HL-60 (cell line): ENCODE data around the gene EXD1.

Experiments used
- DNase-seq, 2 experiments: peaks; one replicate each; pipeline ENCODE4 v3.0.0-alpha.2; 2010 to 2020; ENCODE audit warnings: low read depth in 1 of 2, low spot score in 1 of 2
- H3K27ac ChIP-seq: fragments of 250-450 bp; sonication (Bioruptor Pico); replicated peaks from 2 replicates; pipeline ENCODE4 v1.5.1; 2020; ENCODE audit warnings: mild to moderate bottlenecking, moderate library complexity
- H3K27me3 ChIP-seq: fragments of 250-450 bp; sonication (Bioruptor Pico); 2 replicates; pipeline ENCODE4 v1.5.1; 2021; ENCODE audit warnings: mild to moderate bottlenecking, moderate library complexity; ENCODE audit not compliant: insufficient read depth, poor library complexity, severe bottlenecking
- H3K4me3 ChIP-seq: replicated peaks from 2 replicates; pipeline ENCODE4 v1.5.1; 2011; ENCODE audit warnings: mild to moderate bottlenecking, control low read depth, low read length; ENCODE audit not compliant: insufficient read depth
- CTCF ChIP-seq: IDR thresholded peaks from one replicate; pipeline ENCODE4 v1.5.1; 2011; ENCODE audit warnings: low read length, control low read depth, inconsistent platforms; ENCODE audit not compliant: insufficient read depth
- GABPA ChIP-seq: IDR thresholded peaks from 2 replicates; pipeline ENCODE4 v1.6.1; 2012; ENCODE audit warnings: low read depth
- POLR2AphosphoS5 ChIP-seq: IDR thresholded peaks from 2 replicates; pipeline ENCODE4 v1.6.1; 2012; ENCODE audit warnings: low read depth
- SPI1 ChIP-seq: IDR thresholded peaks from 2 replicates; pipeline ENCODE4 v1.6.1; 2012; ENCODE audit warnings: low read depth, mild to moderate bottlenecking, borderline replicate concordance
- TF ChIP-seq, protein P1 (sequence below): IDR thresholded peaks from 2 replicates; pipeline ENCODE4 v1.6.1; 2012; ENCODE audit warnings: low read depth; ENCODE audit not compliant: insufficient replicate concordance

Gene EXD1

DNA sequence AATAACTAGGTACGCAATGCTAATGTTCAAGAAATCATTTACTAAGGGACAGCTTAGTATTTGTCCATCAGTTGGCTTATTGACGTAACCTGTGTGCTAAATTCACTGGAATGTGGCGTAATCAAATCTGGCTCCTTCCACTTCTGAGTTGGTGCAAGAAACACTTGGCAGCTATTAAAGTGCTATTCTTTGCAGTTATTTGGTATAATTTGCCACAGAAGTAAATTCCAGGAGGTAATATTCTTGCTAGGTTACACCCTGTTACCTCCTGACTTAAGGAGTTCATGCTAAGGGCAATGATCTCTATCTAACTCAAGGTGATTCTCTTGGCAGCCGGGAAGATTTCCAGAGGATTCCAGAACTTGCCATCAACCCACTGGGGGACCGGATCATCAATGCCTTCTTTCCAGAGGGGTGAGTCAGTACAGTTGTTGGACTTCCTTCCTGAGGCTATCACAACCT, 26.1 kb upstream of the EXD1 start:
- H3K27ac ChIP-seq: no peak overlapping the region
- peak; percentile 45 to 51 for DNase-seq

DNA sequence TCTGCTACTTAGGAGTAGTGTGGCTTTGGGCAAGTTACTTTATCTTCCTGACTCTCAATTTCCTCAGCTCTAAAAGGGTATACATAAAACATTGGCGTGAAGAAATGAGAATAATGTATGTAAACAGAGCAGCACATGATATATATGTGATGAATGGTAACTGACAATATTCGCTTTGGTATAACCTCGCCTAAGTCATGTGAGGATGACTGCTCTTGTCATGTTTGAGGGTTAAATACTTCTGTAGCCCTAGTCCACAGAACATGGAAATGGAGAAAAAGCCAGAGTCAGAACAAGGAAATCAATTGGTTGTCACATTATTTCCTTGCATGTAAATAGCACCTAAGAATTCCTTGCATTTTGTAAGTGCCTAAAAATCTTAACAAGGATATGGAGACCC, 25.5 kb upstream of the EXD1 start:
- H3K27me3 ChIP-seq: no peaks in the 10 kb centered on the region
- no peak overlapping the region for H3K27ac ChIP-seq
- no peak overlapping the region for H3K4me3 ChIP-seq
- TF ChIP-seq, protein P1, sequence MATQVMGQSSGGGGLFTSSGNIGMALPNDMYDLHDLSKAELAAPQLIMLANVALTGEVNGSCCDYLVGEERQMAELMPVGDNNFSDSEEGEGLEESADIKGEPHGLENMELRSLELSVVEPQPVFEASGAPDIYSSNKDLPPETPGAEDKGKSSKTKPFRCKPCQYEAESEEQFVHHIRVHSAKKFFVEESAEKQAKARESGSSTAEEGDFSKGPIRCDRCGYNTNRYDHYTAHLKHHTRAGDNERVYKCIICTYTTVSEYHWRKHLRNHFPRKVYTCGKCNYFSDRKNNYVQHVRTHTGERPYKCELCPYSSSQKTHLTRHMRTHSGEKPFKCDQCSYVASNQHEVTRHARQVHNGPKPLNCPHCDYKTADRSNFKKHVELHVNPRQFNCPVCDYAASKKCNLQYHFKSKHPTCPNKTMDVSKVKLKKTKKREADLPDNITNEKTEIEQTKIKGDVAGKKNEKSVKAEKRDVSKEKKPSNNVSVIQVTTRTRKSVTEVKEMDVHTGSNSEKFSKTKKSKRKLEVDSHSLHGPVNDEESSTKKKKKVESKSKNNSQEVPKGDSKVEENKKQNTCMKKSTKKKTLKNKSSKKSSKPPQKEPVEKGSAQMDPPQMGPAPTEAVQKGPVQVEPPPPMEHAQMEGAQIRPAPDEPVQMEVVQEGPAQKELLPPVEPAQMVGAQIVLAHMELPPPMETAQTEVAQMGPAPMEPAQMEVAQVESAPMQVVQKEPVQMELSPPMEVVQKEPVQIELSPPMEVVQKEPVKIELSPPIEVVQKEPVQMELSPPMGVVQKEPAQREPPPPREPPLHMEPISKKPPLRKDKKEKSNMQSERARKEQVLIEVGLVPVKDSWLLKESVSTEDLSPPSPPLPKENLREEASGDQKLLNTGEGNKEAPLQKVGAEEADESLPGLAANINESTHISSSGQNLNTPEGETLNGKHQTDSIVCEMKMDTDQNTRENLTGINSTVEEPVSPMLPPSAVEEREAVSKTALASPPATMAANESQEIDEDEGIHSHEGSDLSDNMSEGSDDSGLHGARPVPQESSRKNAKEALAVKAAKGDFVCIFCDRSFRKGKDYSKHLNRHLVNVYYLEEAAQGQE: no peak
- TF ChIP-seq CTCF (no peak), GABPA (no peak), POLR2AphosphoS5 (no peak), SPI1 (no peak)
- DNase-seq: no peak

More for the DNA sequence above, 26.1 kb upstream of the EXD1 start:
- no peak overlapping the region for H3K4me3 ChIP-seq
- no peak for TF ChIP-seq POLR2AphosphoS5
- no peak for TF ChIP-seq GABPA
- no peak for TF ChIP-seq CTCF
- TF ChIP-seq, protein P1: no peak
- TF ChIP-seq SPI1: no peak
- no peaks in the 10 kb centered on the region for H3K27me3 ChIP-seq

GRCh38 chr15:41254560-41254959, 24.0 kb upstream of the EXD1 start:
- TF ChIP-seq, protein P1: no peak
- no peak for TF ChIP-seq POLR2AphosphoS5
- no peak for TF ChIP-seq GABPA
- TF ChIP-seq SPI1: no peak
- Histone ChIP-seq H3K27me3 (no peaks in the 10 kb centered on the region), H3K4me3 (no peak overlapping the region), H3K27ac (peak overlapping the region; percentile 15)
- DNase-seq: peak in 1 of 2 experiments; percentile 9

DNA sequence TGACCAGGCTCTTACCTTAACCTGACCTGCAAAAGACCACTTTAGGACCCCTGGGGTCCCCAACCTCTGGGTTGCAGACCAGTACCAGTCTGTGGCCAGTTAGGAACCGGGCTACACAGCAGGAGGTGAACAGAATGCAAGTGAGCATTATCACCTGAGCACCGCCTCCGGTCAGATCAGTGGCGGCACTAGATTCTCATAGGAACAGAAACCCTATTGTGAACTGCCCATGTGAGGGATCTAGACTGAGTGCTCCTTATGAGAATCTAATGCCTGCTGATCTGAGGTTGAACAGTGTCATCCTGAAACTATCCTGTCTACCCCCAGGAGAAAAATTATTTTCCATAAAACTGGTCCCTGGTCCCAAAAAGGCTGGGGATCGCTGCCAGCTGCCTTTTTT, 20.9 kb upstream of the EXD1 start:
- no peak overlapping the region for H3K27ac ChIP-seq

More for the DNA sequence above, 20.9 kb upstream of the EXD1 start:
- no peak for TF ChIP-seq GABPA
- no peak for TF ChIP-seq CTCF
- no peak for TF ChIP-seq POLR2AphosphoS5
- TF ChIP-seq, protein P1: no peak
- TF ChIP-seq SPI1: no peak
- no peak for DNase-seq
- H3K27me3 ChIP-seq: no peaks in the 10 kb centered on the region
- H3K4me3 ChIP-seq: no peak overlapping the region
